Fibroblast of gingiva (primary cell): ENCODE measurements around the gene NMNAT2.
"Not testable (repeated sequence)": the region's sequence is repeated elsewhere in the genome, so short reads cannot be mapped to it uniquely, and the experiment has no call there.

Source experiments
- DNase-seq: peaks from one replicate; pipeline ENCODE4 v3.0.0-alpha.2; 2011; ENCODE audit warnings: low read depth

Gene NMNAT2

GRCh38 chr1:183417772-183418491 lies at the start of gene NMNAT2:
Gene NMNAT2 (minus strand): TSS chr1:183418380. CDS start chr1:183418267, 113 bp downstream.
- DNase-seq: no peak

GRCh38 chr1:183467687-183468086 lies 49.5 kb upstream of the NMNAT2 start:
- DNase-seq: no peak

GRCh38 chr1:183466781-183467180 lies 48.6 kb upstream of the NMNAT2 start:
- DNase-seq: no peak

GRCh38 chr1:183463566-183463965 lies 45.4 kb upstream of the NMNAT2 start:
- DNase-seq: no peak

GRCh38 chr1:183461350-183461749 lies 43.2 kb upstream of the NMNAT2 start:
- DNase-seq: no peak

GRCh38 chr1:183460596-183460995 lies 42.4 kb upstream of the NMNAT2 start:
- no peak for DNase-seq

GRCh38 chr1:183457449-183457848 lies 39.3 kb upstream of the NMNAT2 start:
- DNase-seq: no peak

GRCh38 chr1:183456826-183457225 lies 38.6 kb upstream of the NMNAT2 start:
- no peak for DNase-seq

GRCh38 chr1:183454377-183454776 lies 36.2 kb upstream of the NMNAT2 start:
- no peak for DNase-seq

GRCh38 chr1:183450093-183450492 lies 31.9 kb upstream of the NMNAT2 start:
- DNase-seq: peak; percentile 42

GRCh38 chr1:183449223-183449770 lies 31.1 kb upstream of the NMNAT2 start:
- DNase-seq: no peak

GRCh38 chr1:183444243-183444642 lies 26.1 kb upstream of the NMNAT2 start:
- peak; percentile 8 for DNase-seq

GRCh38 chr1:183443466-183443865 lies 25.3 kb upstream of the NMNAT2 start:
- no peak for DNase-seq

- peak; percentile 37 for DNase-seq
Observed at GRCh38 chr1:183443011-183443410, 24.8 kb upstream of the NMNAT2 start.

GRCh38 chr1:183438060-183438459 lies 19.9 kb upstream of the NMNAT2 start:
- no peak for DNase-seq

- no peak for DNase-seq
Observed at GRCh38 chr1:183435497-183435896, 17.3 kb upstream of the NMNAT2 start.

GRCh38 chr1:183433703-183434102 lies 15.5 kb upstream of the NMNAT2 start:
- DNase-seq: no peak

- no peak for DNase-seq
Observed at GRCh38 chr1:183432548-183432875, 14.3 kb upstream of the NMNAT2 start.

GRCh38 chr1:183431840-183432547 lies 13.8 kb upstream of the NMNAT2 start:
- no peak for DNase-seq

- not testable (repeated sequence) for DNase-seq
Observed at GRCh38 chr1:183427591-183427990, 9.4 kb upstream of the NMNAT2 start.

- DNase-seq: no peak
Observed at GRCh38 chr1:183424691-183425090, 6.5 kb upstream of the NMNAT2 start.

- no peak for DNase-seq
Observed at GRCh38 chr1:183423541-183423940, 5.4 kb upstream of the NMNAT2 start.

GRCh38 chr1:183419399-183419798 lies 1.2 kb upstream of the NMNAT2 start:
- no peak for DNase-seq
